GM19324 (cell line): ENCODE results near the gene PARP1.

ENCODE experiments used
- ATAC-seq: cut with Tn5 transposase; IDR thresholded peaks from one replicate; pipeline ENCODE4 v1.9.1; 2021; ENCODE audit warnings: mild to moderate bottlenecking, moderate library complexity; ENCODE audit not compliant: unreplicated experiment, low FRiP score

The PARP1 gene

DNA sequence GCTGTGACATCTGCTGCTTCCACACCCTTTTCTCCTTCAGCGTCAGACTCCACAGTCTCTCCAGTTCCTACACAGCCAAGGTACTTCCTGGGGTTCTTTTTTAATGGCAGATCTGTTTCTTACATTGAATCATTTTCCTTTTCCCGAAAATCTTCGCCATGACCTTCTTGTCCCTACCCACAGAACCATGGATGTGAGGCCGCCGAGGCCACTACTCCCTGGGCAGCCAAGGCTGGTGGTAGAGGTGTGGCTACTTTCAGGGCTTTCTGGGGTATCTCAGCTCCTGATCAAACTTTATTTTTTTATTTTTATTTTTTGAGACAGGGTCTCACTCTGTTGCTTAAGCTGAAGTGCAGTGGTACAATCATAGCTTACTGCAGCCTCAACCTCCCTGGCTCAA is 89.4 kb downstream of the PARP1 start:
- ATAC-seq, result no peak

DNA sequence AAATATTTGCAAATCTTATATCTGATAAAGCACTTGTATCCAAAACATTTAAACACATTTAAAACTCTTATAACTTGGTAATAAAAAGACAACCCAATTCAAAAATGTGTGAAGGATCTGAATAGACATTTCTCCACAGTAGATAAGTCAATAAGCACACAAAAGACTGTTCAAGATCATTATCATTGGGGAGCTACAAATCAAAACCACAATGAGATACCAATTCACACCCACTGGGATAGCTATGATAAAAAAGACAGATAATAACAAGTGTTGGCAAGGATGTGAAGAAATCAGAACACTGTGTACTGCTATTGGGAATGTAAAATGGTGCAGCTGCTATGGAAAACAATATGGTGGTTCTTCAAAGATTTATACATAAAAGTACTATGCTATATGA is 93.8 kb downstream of the PARP1 start:
- no peak for ATAC-seq

DNA sequence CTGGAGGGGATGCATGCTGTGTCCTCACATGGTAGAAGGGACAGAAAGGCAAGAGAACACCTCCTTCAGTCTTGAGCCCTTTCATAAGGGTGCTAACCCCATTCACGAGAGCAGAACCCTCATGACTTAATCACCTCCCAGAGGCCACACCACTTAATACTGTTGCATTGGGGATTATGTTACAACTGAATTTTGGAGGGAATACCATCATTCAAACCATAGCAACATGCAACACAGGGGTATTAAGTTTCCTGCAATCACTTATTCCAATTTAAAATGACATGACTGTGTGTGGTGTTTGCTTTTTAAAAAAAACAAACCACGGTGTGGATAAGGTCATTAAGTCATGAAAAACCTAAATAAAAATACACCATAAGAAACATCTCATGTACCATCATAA is 95.8 kb downstream of the PARP1 start:
- no peak for ATAC-seq

DNA sequence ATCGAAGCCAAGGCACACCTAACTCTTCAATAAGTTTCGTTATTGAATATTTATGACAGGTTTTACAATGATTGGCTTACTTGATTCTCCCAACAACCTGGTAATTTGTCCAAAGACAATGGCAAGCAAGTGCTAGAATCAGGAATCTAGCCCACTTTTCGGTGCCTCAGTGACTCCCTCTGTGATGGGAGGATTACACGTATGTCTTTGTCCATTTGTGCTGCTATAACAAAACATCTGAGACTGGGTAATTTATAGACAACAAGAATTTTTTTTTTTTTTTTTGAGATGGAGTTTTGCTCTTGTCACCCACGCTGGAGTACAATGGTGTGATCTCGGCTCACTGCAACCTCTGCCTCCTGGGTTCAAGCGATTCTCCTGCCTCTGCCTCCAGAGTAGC is 96.5 kb downstream of the PARP1 start:
- no peak for ATAC-seq
